ENCODE data around the gene CTCF. TPM values are rescaled to one million over a fixed set of nuclear protein-coding genes. Genes with fewer than 3 reads are reported as not detected.

Gene CTCF
- total RNA-seq, 1 donor from 2014 or later, result 25.9 TPM

GRCh38 chr16:67518676-67519075 lies 43.6 kb upstream of the CTCF start:
- DNase-seq (ENCODE audit: low read depth), result no peak
- H3K4me3 ChIP-seq (ENCODE audit: low read depth, low read length), result no peak overlapping the region
- no peak for TF ChIP-seq CTCF (conservative IDR thresholded peaks at IDR 0.05; ENCODE audit: low read depth, low read length)

- DNase-seq (ENCODE audit: low read depth), result no peak
These were observed 43.1 kb upstream of the CTCF start for GRCh38 chr16:67519242-67519641.

GRCh38 chr16:67521095-67521804 lies 41.1 kb upstream of the CTCF start:
- TF ChIP-seq CTCF (conservative IDR thresholded peaks at IDR 0.05; ENCODE audit: low read depth, low read length), result peak; percentile 95
- peak; percentile 78 for DNase-seq (ENCODE audit: low read depth)
- peak overlapping the region; percentile 59 for H3K4me3 ChIP-seq (ENCODE audit: low read depth, low read length)

More at GRCh38 chr16:67519242-67519641, 43.1 kb upstream of the CTCF start:
- no peak for TF ChIP-seq CTCF (conservative IDR thresholded peaks at IDR 0.05; ENCODE audit: low read depth, low read length)
- H3K4me3 ChIP-seq (ENCODE audit: low read depth, low read length), result no peak overlapping the region

- peak; percentile 11 for TF ChIP-seq CTCF (conservative IDR thresholded peaks at IDR 0.05; ENCODE audit: low read depth, low read length)
- no peak for DNase-seq (ENCODE audit: low read depth)
- no peak overlapping the region for H3K4me3 ChIP-seq (ENCODE audit: low read depth, low read length)
These were observed 37.0 kb upstream of the CTCF start for GRCh38 chr16:67525176-67525860.

- no peak overlapping the region for H3K4me3 ChIP-seq (ENCODE audit: low read depth, low read length)
- DNase-seq (ENCODE audit: low read depth), result no peak
- no peak for TF ChIP-seq CTCF (conservative IDR thresholded peaks at IDR 0.05; ENCODE audit: low read depth, low read length)
These were observed 36.1 kb upstream of the CTCF start for GRCh38 chr16:67526149-67526791.

- no peak for DNase-seq (ENCODE audit: low read depth)
- TF ChIP-seq CTCF (conservative IDR thresholded peaks at IDR 0.05; ENCODE audit: low read depth, low read length), result no peak
- peak within 1 kb of the TSS; percentile 92 for H3K4me3 ChIP-seq (ENCODE audit: low read depth, low read length)
These were observed 34.0 kb upstream of the CTCF start, which contains the start of gene RIPOR1 for GRCh38 chr16:67528222-67528869. TSS of gene RIPOR1 (plus strand) at chr16:67528829. CDS start at chr16:67538447, 9,618 bp downstream.

Data from epithelial cell of proximal tubule (primary cell).